GM19351 (cell line): Measurements from ENCODE around the gene CPT1A.

Source experiments
- ATAC-seq: cut with Tn5 transposase; IDR thresholded peaks from one replicate; pipeline ENCODE4 v1.9.1; 2021; ENCODE audit warnings: mild to moderate bottlenecking, moderate library complexity; ENCODE audit not compliant: unreplicated experiment

The CPT1A gene

DNA sequence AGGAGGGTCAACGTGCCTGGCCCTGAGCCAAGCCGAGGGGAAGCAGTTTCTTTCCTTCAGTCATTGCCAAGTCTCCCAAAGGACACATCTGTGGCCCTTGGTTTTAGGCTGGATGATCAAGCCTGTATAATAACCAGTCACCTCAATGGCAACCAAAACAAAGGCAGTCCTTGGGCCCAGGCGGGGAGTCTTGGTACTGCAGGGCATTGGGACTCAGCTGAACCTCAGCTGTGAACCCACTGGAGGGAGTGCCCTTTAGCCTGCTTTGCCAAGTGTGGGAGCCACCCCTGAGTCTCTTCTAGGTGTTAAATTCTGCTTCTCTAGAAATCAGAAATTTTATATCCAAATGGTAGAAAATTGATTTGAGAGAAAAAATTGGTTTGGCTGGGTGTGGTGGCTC is 36.9 kb downstream of the CPT1A start:
- ATAC-seq, result no peak

DNA sequence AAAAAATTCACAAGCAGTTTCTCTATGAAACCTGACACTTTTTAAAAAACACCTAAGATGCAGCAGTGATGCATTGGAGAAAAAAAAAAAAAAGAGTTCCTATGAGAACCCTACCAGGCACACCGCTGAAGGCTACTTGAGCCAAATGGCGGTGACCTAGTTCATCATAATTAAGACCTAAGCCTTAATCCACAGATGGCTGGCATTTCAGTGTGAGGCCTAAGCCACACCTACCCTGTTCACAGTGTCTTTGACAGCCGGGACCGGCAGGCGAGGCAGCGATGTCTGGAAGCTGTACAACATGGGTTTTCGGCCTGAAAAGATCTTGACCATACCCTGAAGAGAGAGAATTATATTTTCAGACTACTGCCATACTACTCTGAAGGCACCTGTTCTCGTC is 38.0 kb downstream of the CPT1A start:
- no peak for ATAC-seq

DNA sequence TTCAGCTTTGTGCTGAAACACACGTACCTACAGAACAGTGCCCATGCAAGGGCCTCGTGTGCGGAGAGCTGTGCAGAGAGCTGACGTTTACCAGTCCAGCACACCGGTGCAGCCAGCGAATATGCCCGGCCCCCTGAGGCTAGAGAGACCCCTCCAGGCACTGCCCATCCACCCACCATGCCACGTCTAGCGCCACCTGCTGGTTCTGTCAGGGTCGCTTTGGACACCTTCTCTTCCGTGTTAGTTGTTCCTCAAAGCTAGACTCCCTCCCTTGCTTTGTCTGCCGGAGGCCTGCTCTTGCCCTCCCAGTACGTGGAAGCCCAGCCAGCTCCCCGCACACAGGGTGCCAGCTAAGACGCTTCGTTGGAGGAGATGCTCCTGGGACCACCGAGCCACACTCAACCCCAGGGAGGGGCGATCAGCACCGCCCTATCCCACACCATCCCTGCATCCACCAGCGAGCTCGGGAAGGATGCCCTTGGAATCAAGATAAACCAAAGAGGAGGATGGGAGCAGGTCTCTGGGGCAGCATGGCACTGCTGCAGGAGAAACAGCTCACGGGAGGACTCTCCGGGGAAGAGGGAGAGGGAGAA is 43.4 kb downstream of the CPT1A start:
- ATAC-seq, result no peak

DNA sequence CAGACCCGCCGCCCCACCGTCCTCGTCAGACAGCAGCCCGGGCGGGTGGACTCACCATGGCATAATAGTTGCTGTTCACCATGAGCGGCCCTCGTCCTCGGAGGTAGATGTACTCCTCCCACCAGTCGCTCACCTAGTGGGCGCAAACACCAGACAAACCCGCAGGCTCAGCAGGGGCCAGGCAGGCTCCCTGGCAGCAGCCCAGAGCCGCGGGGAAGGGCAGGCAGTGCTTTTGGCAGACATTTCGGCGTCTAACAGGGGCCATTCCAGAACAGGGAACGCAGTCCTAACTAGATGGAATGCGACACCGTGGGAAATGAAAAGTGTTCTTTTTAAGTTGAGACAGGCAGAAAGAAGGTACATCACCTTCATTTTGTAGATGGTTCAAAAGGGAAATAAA is 44.9 kb downstream of the CPT1A start:
- no peak for ATAC-seq

DNA sequence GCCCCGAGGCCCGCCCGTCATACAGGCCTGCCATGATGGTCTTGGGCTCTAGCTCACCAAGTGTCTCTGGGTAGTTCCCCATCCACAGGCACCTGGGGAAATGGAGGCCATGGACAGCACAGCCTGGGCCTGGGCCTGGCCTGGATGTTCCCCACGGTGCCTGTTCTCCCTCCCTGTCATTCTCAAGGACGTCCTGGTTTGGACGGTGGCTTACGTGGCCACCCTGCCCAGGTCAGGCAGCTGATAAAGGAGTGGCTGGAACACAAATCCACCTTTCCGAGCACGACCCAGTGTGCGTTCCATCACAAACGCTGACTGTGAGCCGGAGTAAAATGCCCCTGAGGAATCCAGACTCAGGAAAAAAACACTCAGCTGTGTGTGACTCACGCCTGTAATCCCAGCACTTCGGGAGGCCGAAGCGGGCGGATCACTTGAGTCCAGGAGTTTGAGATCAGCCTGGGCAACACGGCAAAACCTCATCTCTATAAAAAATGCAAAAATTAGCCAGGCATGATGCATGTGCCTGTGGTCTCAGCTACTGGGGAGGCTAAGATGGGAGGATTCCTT is 49.2 kb downstream of the CPT1A start:
- no peak for ATAC-seq

DNA sequence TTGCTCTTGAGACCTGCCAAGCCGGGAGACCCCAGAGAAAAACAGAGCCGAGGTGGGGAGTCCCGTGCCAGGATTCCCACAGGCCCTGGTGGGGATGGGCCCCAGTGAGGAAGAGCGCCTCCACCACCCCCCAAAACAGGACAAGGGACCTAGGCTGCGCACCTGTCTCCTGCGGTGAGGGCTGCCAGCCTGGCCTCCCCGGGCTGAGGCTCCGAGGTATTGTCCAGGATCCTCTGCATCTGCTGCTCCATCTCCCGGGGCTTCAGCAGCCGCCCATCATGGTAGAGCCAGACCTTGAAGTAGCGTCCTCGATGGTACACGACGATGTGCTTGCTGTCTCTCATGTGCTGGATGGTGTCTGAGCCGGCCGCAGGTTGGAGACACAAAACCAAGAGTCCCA is 57.1 kb downstream of the CPT1A start:
- ATAC-seq, result no peak

DNA sequence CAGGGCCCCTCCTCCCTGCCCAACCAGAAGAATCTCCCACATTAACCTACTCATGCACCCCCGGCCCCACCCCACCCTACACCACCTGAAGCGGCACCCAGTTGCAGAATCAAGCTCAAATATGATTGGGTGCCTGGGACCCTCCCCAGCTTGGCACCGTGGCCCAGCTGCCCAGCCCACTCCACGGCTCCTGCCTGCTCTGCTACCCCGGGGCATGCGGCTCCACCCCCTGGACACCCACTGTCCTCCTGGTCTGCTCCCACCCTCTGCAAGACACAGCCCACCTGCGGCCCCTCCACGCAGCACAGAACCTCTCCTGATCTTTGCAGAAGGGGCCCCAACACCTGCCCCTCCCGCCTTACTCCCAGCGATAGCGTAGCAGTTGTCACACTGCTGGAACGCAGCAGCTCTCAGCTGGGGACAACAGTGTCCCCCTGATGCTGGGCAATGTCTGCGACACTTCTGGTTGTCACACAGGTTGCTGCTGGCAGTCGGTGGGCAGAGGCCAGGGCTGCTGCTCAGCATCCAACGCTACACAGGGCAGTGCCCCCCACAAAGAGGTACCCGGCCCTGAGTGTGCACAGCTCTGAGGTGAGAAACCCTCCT is 58.4 kb downstream of the CPT1A start:
- ATAC-seq, result no peak

DNA sequence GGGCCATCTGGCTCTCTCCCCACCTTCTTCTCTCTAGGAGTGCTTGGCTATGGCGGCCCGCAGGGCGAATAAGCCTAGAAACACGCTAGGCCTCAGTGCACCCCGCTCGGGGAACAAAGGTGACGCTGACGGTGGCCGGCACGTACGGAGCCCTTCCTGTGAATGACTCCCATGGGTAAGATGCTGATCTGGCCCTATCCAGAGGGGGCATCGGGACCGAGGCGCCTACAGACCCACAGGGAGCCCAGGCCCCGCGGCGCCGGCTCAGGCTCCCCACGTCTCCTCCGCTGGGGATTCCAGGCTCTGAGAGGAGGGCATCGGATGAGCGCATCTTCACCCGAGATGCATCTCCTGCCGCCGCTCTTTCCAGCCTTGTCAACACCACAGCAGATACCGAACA is 59.0 kb downstream of the CPT1A start:
- no peak for ATAC-seq

DNA sequence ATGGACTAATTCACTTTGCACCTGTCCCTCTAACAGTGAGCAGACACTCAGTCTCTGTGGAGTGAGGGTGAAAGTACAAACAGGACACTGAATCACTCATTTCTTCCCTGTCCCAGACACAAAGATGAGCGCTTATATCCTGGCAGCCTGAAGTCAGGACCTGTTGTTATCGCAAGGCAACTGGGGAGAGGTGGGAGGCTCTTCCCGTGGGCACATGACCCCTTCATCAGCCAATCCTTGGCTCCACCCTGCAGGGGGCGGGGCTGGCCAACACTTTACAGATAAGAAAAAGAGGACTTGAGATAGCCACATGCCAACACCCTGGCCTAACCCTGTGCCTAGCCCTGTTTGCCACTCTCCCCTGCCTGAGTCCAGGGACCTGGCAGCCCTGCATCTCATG is 60.9 kb downstream of the CPT1A start:
- no peak for ATAC-seq

DNA sequence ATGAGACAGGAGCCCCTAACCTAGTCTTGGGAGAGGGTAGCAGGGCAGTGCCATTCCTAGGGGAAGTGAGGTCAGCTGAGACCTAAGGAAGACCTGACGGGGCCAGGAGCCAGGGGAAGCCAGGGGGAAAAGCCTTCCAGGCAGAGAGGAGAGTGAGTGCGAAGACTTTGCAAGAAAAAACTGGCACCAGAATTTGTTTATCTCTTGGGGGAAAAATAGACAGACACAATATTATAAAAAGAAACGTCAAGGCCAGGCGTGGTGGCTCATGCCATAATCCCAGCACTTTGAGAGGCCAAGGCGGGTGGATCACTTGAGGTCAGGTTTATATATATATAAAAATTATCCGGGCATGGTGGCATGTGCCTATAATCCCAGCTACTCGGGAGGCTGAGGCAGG is 63.5 kb downstream of the CPT1A start:
- ATAC-seq, result no peak

DNA sequence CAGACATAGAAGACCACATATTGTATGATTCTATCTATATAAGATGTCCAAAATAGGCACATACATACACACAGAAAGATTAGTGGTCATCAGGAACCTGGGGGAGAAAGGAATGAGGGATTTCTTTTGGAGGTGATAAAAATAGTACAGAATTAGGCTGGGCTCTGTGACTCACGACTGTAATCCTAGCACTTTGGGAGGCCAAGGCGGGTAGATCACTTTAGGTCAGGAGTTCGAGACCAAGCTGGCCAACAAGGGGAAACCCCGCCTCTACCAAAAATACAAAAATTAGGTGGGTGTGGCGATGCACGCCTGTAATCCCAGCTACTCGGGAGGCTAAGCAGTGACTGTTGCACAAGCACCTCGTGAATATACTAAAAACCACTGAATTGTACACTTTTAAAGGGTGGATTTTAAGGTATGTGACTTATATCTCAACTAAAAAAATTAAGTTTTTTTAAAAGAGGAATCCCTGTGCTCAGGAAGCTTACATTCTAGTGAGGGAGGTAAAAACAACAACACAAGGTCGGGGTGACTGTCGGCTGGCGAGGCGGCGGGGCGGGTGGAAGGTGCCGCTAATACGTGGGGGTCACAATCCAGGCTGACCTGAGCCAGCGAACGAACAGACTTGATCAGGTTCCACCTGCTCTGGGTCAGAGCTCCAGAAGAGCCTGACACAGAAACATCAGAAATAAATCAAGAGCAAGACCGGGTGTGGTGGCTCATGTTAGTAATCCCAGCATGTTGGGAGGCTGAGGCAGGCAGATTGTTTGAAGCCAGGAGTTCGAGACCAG is 65.1 kb downstream of the CPT1A start:
- no peak for ATAC-seq

DNA sequence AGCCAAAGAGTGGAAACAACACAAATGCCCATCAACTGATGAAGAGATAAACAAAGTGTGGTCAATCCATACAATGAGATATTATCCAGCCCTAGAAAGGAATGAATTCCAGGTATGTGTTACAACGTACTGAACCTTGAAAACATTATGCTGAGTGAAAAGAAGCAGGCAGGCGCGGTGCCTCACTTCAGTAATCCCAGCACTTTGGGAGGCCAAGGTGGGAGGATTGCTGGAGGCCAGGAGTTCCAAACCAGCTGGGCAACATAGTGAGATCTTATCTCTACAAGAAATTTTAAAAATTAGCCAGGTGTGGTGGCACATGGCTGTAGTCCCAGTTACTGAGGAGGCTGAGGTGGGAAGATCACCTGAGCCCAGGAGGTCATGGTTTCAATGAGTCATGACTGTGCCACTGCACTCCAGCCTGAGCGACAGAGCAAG is 65.7 kb downstream of the CPT1A start:
- ATAC-seq, result no peak

DNA sequence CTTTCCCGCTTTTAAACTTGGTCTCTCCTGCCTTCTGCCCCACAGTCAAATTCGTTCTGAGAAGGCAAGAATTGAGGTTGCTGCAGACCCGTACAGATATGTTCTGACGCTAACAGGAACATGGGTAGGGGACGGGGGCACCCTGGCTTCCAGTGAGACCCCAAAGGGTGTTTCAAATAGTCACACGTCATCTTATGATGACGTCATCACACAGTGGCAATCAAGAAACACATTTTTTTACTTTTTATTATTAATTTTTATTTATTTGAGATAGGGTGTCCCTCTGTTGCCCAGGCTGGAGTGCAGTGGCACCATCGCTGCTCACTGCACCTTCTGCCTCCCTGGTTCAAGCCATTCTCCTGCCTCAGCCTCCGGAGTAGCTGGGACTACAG is 67.5 kb downstream of the CPT1A start:
- no peak for ATAC-seq

DNA sequence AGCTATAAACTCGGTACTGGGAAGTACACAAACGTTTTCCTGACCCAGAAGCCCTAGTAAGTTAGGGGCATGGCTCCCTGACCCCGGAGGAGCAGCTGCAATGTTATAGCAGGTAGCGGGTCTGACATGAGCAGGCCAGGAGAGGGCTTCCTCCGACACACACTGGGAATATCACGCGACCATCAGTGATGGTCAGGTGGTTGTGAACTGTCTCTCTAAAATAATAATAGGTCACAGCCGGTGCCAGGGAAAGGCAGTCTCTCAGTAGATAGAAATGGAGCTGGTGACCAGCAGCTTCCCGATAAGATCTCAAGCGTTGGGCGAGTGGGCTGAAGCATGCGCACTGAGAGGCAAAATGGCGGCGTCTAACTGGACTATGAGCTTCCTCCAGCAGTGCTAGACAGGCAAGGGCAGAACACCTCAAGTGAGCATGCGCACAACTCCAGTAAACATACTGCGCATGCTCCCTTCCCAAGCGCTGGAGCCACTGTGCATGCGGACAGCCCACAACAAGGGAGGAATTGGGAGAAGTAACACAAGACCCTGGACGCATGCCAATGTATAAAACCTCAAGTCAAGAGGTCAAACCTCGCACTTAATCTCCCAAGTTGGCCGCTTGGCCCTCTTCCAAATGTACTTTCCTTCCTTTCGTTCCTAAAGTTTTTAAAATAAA is 68.1 kb downstream of the CPT1A start:
- ATAC-seq, result no peak

DNA sequence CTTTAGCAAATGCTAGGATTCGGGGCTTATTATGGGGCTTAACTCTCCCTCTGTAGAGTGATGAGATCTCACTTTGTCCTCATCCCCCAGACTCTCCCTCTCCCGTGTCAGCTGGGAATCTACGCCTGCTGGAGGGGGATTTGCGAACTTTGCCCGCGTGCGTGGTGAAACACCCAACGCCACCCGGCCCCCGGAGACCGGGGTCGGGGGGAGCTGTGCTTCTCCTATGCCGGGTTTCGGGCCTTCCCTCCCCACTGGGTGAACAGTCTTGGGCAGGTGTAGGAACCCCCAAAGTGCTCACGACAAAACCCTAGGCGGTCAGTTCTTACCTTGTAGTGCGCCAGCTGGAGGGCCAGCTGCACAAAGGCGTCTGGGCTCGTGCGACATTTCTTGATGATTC is 68.8 kb downstream of the CPT1A start:
- no peak for ATAC-seq

DNA sequence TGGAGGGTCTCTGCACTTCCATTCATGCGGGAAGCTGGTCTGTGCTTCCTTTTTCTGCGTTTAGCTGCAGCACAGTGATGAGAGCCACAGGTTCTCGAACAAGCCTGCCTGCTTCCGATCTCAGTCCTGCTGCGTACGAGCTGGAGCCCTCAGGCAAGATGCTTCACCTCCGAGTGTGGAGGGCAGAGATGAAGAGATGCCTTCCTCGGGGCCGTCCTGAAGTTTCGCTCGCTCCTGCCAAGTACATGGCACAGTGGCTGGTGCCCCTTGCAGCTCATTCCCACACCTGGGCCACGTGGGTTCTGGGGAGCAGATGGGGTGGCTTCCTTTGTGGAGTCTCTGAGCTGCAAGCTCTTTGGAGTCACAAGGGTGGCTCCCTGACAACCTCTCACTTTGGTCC is 70.9 kb downstream of the CPT1A start:
- ATAC-seq, result no peak

DNA sequence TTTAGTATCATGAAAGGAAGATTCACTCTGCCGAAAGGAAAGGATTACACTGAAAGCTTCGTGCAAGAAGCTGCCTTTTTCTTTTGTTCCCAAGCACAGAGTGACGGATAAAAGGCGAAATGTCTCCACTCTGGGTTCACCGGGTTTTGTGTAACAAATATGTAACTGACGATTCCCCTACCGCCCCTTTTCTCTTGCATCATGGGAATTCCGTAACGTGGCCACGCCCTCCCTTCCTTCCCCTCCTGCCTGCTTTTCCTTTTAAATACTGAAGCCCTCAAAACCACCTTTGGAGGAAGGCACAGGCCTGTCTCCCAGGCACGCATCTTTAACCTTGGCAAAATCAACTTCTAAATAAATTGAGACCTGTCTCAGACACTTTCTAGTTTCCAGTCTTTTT is 74.0 kb downstream of the CPT1A start:
- no peak for ATAC-seq

DNA sequence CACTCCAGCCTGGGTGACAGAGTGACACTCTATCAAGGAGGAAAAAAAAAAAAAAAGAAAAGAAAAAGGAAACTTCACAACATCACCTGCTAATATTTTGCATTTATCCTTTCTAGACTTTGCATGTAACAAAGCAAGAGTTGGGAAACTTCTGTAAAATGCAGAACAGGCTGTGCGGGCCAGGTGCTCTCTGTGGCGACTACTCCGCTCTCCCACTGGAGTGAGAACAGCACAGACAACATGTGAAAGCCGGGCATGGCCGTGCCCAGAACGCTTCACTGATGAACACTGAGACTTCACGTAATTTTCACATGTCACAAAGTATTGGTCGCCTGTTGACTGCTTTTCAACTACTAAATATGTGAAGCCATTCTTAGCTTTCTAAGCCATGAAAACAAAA is 74.9 kb downstream of the CPT1A start:
- no peak for ATAC-seq

DNA sequence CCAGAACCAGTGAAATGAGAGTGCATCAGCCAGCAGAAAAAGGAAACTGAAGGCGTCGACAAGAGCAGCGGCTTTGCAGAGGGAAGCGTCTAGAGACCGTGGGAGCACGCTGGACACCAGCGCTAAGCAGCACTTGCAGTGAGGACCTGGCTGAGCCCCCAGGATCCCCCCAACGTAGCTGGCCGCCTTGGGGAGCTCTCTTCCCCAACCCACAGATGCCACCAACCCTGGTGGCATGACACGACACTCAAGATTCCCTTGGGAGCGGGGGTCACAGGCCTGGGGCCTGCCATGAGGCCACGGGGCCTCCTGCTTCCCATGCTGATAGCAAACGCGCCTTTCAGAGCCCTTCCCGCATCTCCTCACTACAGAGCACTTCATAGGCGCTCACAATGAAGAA is 77.0 kb downstream of the CPT1A start:
- ATAC-seq, result no peak

DNA sequence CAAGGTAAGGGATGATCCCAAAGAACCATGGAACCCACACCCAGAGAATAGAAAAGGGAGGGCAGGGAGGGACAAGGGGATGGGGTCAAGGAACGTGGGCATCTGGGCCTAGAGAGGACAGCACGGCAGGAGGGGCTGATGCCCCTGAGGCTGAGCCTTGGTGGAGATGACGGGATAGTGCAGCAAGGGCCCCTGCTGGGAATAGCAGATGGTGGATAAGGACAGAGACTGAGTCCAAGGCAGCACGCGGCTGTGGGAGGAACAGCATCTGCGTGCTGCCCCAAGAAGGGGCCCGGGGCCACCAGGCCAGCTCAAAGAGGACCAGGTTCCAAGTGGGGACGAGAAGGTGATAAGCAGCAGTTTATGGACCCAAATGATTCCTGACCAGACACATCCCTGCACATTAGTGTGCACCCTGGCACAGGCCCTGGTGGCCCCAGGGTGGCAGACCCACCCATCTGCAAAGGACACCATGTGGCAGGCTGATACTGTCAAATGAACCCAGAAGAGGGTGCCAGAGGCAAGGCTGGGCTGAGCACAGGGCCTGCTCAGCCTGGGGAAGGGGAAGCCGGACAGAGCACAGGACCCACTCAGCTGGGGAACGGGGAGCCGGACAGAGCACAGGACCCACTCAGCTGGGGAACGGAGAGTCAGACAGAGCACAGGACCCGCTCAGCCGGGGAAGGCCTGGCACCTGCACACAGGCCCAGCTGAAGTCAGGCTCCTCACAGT is 77.6 kb downstream of the CPT1A start:
- ATAC-seq, result no peak

DNA sequence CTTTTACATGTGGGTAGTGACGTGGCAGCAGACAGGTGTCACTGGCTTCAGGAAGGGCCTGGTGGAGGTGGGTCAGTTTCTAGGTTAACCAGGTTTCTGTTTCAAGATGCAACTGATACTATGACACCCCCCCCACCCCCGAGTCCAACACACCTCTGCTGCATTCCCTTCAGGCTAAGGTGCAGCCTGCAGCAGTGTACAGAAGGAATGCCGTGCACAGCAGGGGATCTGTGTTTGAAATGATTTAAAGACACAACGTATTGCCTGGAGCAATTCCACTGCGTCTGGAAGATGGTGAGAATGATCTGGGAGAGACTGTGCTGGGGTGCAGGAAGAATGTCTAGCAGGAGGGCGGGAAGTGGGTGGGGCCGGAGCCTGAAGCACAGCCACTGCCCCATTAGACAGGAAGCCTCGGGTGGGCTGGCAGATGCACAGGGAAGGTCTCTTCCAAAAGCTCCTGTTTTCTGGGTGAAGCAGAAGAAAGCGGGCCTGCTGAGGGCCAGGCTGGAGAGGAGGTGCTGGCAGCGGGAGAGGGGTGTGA is 78.5 kb downstream of the CPT1A start:
- ATAC-seq, result no peak
